Spleen (tissue), 11 donors: ENCODE data around the gene DLEC1. TPM values are rescaled to one million over a fixed set of nuclear protein-coding genes. Genes with fewer than 3 reads are reported as not detected.

Experiments
- DNase-seq: peaks from one replicate; pipeline ENCODE4 v3.0.0-alpha.2; 2020
- H3K27ac ChIP-seq, 8 donors: fragments of 200-600 bp; sonication (generic) in 7 of 8; 1 replicate in 4 of 8; 2 replicates in 4 of 8; pipeline versions ENCODE4 v1.5.0 to v1.8.0; 2016 to 2021; ENCODE audit warnings: inconsistent platforms in 4 of 8, mild to moderate bottlenecking in 4 of 8, moderate library complexity in 1 of 8
- H3K27me3 ChIP-seq, 7 donors: fragments of 200-600 bp; sonication (generic) in 6 of 7; replicated peaks in 1 of 7; 1 replicate in 4 of 7; 2 replicates in 3 of 7; pipeline versions ENCODE4 v1.5.0 to v1.8.0; 2016 to 2021; ENCODE audit warnings: inconsistent platforms in 3 of 7, mild to moderate bottlenecking in 1 of 7
- H3K36me3 ChIP-seq, 6 donors: fragments of 200-600 bp; sonication (generic) in 5 of 6; 1 replicate in 4 of 6; 2 replicates in 2 of 6; pipeline versions ENCODE4 v1.5.0 to v1.8.0; 2016 to 2021; ENCODE audit warnings: inconsistent platforms in 2 of 6
- H3K4me1 ChIP-seq, 6 donors: fragments of 200-600 bp; sonication (generic) in 5 of 6; 1 replicate in 3 of 6; 2 replicates in 3 of 6; pipeline versions ENCODE4 v1.5.0 to v1.8.0; 2016 to 2021; ENCODE audit warnings: inconsistent platforms in 3 of 6
- H3K4me3 ChIP-seq, 8 donors: fragments of 200-600 bp; sonication (generic) in 7 of 8; 1 replicate in 4 of 8; 2 replicates in 4 of 8; pipeline versions ENCODE4 v1.5.0 to v1.8.0; 2016 to 2021; ENCODE audit warnings: inconsistent platforms in 4 of 8, mild to moderate bottlenecking in 4 of 8, moderate library complexity in 2 of 8
- H3K9me3 ChIP-seq, 8 donors: fragments of 200-600 bp; sonication (generic) in 7 of 8; 1 replicate in 4 of 8; 2 replicates in 4 of 8; pipeline versions ENCODE4 v1.5.0 to v1.8.0; 2016 to 2021; ENCODE audit warnings: inconsistent platforms in 4 of 8
- CTCF ChIP-seq, 11 experiments: fragments of 200-600 bp in 7 of 11; fragments of 450-650 bp in 4 of 11; sonication (generic) in 4 of 11; IDR thresholded peaks in 8 of 11; conservative IDR thresholded peaks in 3 of 11; 1 replicate in 7 of 11; 2 replicates in 4 of 11; pipeline versions ENCODE4 v1.4.0 to v1.8.0; 2016 to 2021; ENCODE audit warnings: antibody characterized with exemption in 11 of 11, inconsistent platforms in 4 of 11, mild to moderate bottlenecking in 1 of 11
- POLR2A ChIP-seq, 3 donors: fragments of 450-650 bp; IDR thresholded peaks; one replicate each; pipeline ENCODE4 v1.5.1; 2017; ENCODE audit warnings: antibody characterized with exemption in 3 of 3, mild to moderate bottlenecking in 1 of 3
- POLR2AphosphoS5 ChIP-seq, 3 donors: sonication (generic); formaldehyde crosslinking; IDR thresholded peaks; one replicate each; pipeline ENCODE4 v1.5.1; 2017; ENCODE audit warnings: antibody characterized with exemption in 3 of 3
- WGBS, 5 donors: extraction: QIAGEN DNeasy Blood & Tissue Kit in 3 of 5; methylation state at CpG; one replicate each; pipeline versions ENCODE4 v1.1.5 to v1.1.7; 2013 to 2018; 5-methylcytosine and 5-hydroxymethylcytosine counted together
- intact Hi-C: fragments of 100-400 bp; cut with DNase I; formaldehyde crosslinking; loops from one replicate; pipeline ENCODE4 v1.15.0; 2023; ENCODE audit warnings: low total_unique reads
- polyA plus RNA-seq, 3 donors: library from polyadenylated mRNA; stranded (reverse); fragments of 200-250 nt; gene quantifications; one replicate each; pipeline ENCODE4 v1.2.1, GENCODE V29; 2013
- total RNA-seq, 7 donors: library from RNA; depleted of rRNA in 3 of 7; stranded (reverse); fragments of >200 nt in 3 of 7; fragmentation: NEBNext Ultra II Directional in 4 of 7; extraction: Animal tissue kit (Norgen Biotek cat#: 25700) in 4 of 7; gene quantifications; one replicate each; pipeline versions ENCODE4 v1.1.0 to v1.2.1, GENCODE V29; 2016 to 2021
- donor health status: healthy with polysubstance abuse.
- donor health status: DM: no; HTN: no; CAD: no; lungs with moderate emphysema.
- donor health status: DM: no; HTN: no; CAD: no.
- donor health status: Bipolar disorder and iron deficiency.
- donor health status: healthy.
- donor health status: DM: no; HTN: no; CAD: no.
- donor health status: DM: yes; HTN: yes; CAD: no.

The DLEC1 gene
- total and polyA plus RNA-seq, 10 donors, result 0.36 to 2.3 (median 0.88) TPM

- peak in 2 of 3 donors; percentile 7 to 47 for TF ChIP-seq POLR2AphosphoS5 (IDR thresholded peaks at IDR 0.05)
- no peak for TF ChIP-seq POLR2A (IDR thresholded peaks at IDR 0.05)
- TF ChIP-seq CTCF (IDR thresholded peaks at IDR 0.05 in 8 of 11, conservative IDR thresholded peaks at IDR 0.05 in 3 of 11), result no peak
- DNase-seq, result no peak
- intact Hi-C loops, result no loop called here
Observed at GRCh38 chr3:38125305-38126120, 86.5 kb downstream of the DLEC1 start.

GRCh38 chr3:38126121-38126892 lies 87.3 kb downstream of the DLEC1 start:
- Histone ChIP-seq H3K4me1 (peaks cover 0 to 29% (median 8%) of the 10 kb centered on the region in 6 donors), H3K36me3 (peaks cover 0 to 100% (median 99%) of the 10 kb centered on the region in 6 donors), H3K4me3 (no peak overlapping the region), H3K27me3 (no peaks in the 10 kb centered on the region), H3K27ac (no peak overlapping the region), H3K9me3 (no peaks in the 10 kb centered on the region)
- TF ChIP-seq POLR2A (IDR thresholded peaks at IDR 0.05), result no peak
- 94 to 98% (median 97%) methylated on average over 5 to 6 of the region's 6 CpGs; no CpG with 5 or more reads in 1 of the 5 donors for WGBS, 5 donors
- intact Hi-C loops, result no loop called here
- DNase-seq, result no peak

More at GRCh38 chr3:38125305-38126120, 86.5 kb downstream of the DLEC1 start:
- 93 to 98% (median 95%) methylated on average over 11 of the region's 11 CpGs for WGBS, 5 donors
- Histone ChIP-seq H3K27me3 (no peaks in the 10 kb centered on the region), H3K27ac (no peak overlapping the region), H3K9me3 (no peaks in the 10 kb centered on the region), H3K36me3 (peaks cover 0 to 100% (median 100%) of the 10 kb centered on the region in 6 donors), H3K4me3 (no peak overlapping the region), H3K4me1 (peaks cover 0 to 21% (median 7%) of the 10 kb centered on the region in 6 donors)

GRCh38 chr3:38127611-38128302 lies 88.7 kb downstream of the DLEC1 start:
- no peaks in the 10 kb centered on the region for H3K27me3 ChIP-seq
- 91 to 97% (median 95%) methylated on average over 4 of the region's 4 CpGs for WGBS, 5 donors
- H3K9me3 ChIP-seq, result no peaks in the 10 kb centered on the region
- no peak overlapping the region for H3K4me3 ChIP-seq
- H3K4me1 ChIP-seq, result peaks cover 0 to 44% (median 16%) of the 10 kb centered on the region in 6 donors
- peak overlapping the region in 2 of 8 donors; percentile 44 to 50 for H3K27ac ChIP-seq
- H3K36me3 ChIP-seq, result peaks cover 0 to 100% (median 96%) of the 10 kb centered on the region in 6 donors
- DNase-seq, result no peak
- intact Hi-C loops, result no loop called here
- TF ChIP-seq CTCF (IDR thresholded peaks at IDR 0.05 in 8 of 11, conservative IDR thresholded peaks at IDR 0.05 in 3 of 11), result no peak
- peak in 1 of 3 donors; percentile 49 for TF ChIP-seq POLR2AphosphoS5 (IDR thresholded peaks at IDR 0.05)

- Histone ChIP-seq H3K27me3 (no peaks in the 10 kb centered on the region), H3K36me3 (peaks cover 0 to 100% (median 96%) of the 10 kb centered on the region in 6 donors), H3K9me3 (no peaks in the 10 kb centered on the region), H3K27ac (peak overlapping the region in 2 of 8 donors; percentile 44 to 50), H3K4me1 (peaks cover 0 to 49% (median 20%) of the 10 kb centered on the region in 6 donors), H3K4me3 (no peak overlapping the region)
- TF ChIP-seq CTCF (IDR thresholded peaks at IDR 0.05 in 8 of 11, conservative IDR thresholded peaks at IDR 0.05 in 3 of 11) (no peak), POLR2AphosphoS5 (IDR thresholded peaks at IDR 0.05) (no peak), POLR2A (IDR thresholded peaks at IDR 0.05) (no peak)
- WGBS, 5 donors, result 93 to 100% (median 94%) methylated on average over 1 of the region's 1 CpG
- no peak for DNase-seq
- intact Hi-C loops, result no loop called here
Observed at GRCh38 chr3:38128303-38128655, 89.3 kb downstream of the DLEC1 start.
